Smooth muscle cell (in vitro differentiated cells): ENCODE results near the gene TADA2A. TPM values are rescaled to one million over a fixed set of nuclear protein-coding genes. Genes with fewer than 3 reads are reported as not detected.

ENCODE experiments used
- DNase-seq: peaks from one replicate; lab custom pipeline; 2025; ENCODE audit not compliant: unreplicated experiment; lab: John Stamatoyannopoulos, UW
- H2AFZ ChIP-seq: fragments of 200-600 bp; sonication (generic); 2 replicates; pipeline ENCODE4 v1.6.0; 2016; ENCODE audit warnings: antibody characterized with exemption, low read depth, mild to moderate bottlenecking
- H3F3A ChIP-seq: fragments of 200-600 bp; sonication (generic); 2 replicates; pipeline ENCODE4 v1.6.0; 2017; ENCODE audit warnings: antibody characterized with exemption, low read depth
- H3K27ac ChIP-seq: fragments of 200-600 bp; sonication (generic); 2 replicates; pipeline ENCODE4 v1.5.1; 2016; ENCODE audit warnings: low read depth, mild to moderate bottlenecking
- H3K27me3 ChIP-seq: fragments of 200-600 bp; sonication (generic); 2 replicates; pipeline ENCODE4 v1.6.1; 2016; ENCODE audit warnings: low read depth, mild to moderate bottlenecking
- H3K36me3 ChIP-seq: fragments of 200-600 bp; sonication (generic); 2 replicates; pipeline ENCODE4 v1.5.1; 2016; ENCODE audit warnings: low read depth
- H3K4me1 ChIP-seq: fragments of 200-600 bp; sonication (generic); 2 replicates; pipeline ENCODE4 v1.5.1; 2016; ENCODE audit warnings: low read depth
- H3K4me2 ChIP-seq: fragments of 200-600 bp; sonication (generic); 2 replicates; pipeline ENCODE4 v1.6.0; 2016; ENCODE audit warnings: mild to moderate bottlenecking
- H3K4me3 ChIP-seq: fragments of 200-600 bp; sonication (generic); 2 replicates; pipeline ENCODE4 v1.5.1; 2016; ENCODE audit warnings: mild to moderate bottlenecking
- H3K79me2 ChIP-seq: fragments of 200-600 bp; sonication (generic); 2 replicates; pipeline ENCODE4 v1.6.0; 2016; ENCODE audit warnings: low read depth, mild to moderate bottlenecking
- H3K9ac ChIP-seq: fragments of 200-600 bp; sonication (generic); 2 replicates; pipeline ENCODE4 v1.6.0; 2016; ENCODE audit warnings: low read depth
- H3K9me3 ChIP-seq: fragments of 200-600 bp; sonication (generic); replicated peaks from 2 replicates; pipeline ENCODE4 v1.5.1; 2016; ENCODE audit warnings: low read depth
- H4K20me1 ChIP-seq: fragments of 200-600 bp; sonication (generic); 2 replicates; pipeline ENCODE4 v1.6.0; 2016; ENCODE audit warnings: low read depth
- CTCF ChIP-seq: fragments of 200-600 bp; sonication (generic); IDR thresholded peaks from 2 replicates; pipeline ENCODE4 v1.5.1; 2017; ENCODE audit warnings: borderline replicate concordance, mild to moderate bottlenecking, antibody characterized with exemption; ENCODE audit not compliant: insufficient read depth, poor library complexity, severe bottlenecking
- WGBS: methylation state at CpG from one replicate; pipeline ENCODE4 v1.1.7; 2016; ENCODE audit warnings: low lambda C conversion rate; 5-methylcytosine and 5-hydroxymethylcytosine counted together
- polyA plus RNA-seq: library from polyadenylated mRNA; unstranded; fragments of >200 nt; fragmentation: Nextera tagmentation; extraction: Ambion mirVana; gene quantifications from 2 replicates; pipeline ENCODE4 v1.2.1, GENCODE V29; 2016
- total RNA-seq: library from RNA; depleted of rRNA; stranded (reverse); fragments of >200 nt; gene quantifications from 2 replicates; pipeline ENCODE4 v1.2.3, GENCODE V29; 2014

TADA2A gene
- total and polyA plus RNA-seq, 2 experiments from 2014 or later = 9.7 to 11.8 TPM

- WGBS = 91% methylated on average over 10 of the region's 10 CpGs
- Histone ChIP-seq H3K27me3 (no peaks in the 10 kb centered on the region), H3F3A (no peaks in the 10 kb centered on the region), H3K4me2 (no peak overlapping the region), H3K4me1 (no peaks in the 10 kb centered on the region), H2AFZ (no peak overlapping the region), H3K79me2 (peaks cover 96% of the 10 kb centered on the region), H3K27ac (no peak overlapping the region), H3K9me3 (no peaks in the 10 kb centered on the region), H3K4me3 (no peak overlapping the region), H3K9ac (no peak overlapping the region), H3K36me3 (no peaks in the 10 kb centered on the region), H4K20me1 (peaks cover 99% of the 10 kb centered on the region)
- TF ChIP-seq CTCF = no peak
- DNase-seq = no peak
Observed at GRCh38 chr17:37502009-37502936, 95.6 kb downstream of the TADA2A start.

- no peaks in the 10 kb centered on the region for H3K4me1 ChIP-seq
- H2AFZ ChIP-seq = no peak overlapping the region
- no peaks in the 10 kb centered on the region for H3K36me3 ChIP-seq
- H3K27me3 ChIP-seq = no peaks in the 10 kb centered on the region
- H3K4me2 ChIP-seq = no peak overlapping the region
- no peaks in the 10 kb centered on the region for H3K9me3 ChIP-seq
- H4K20me1 ChIP-seq = peaks cover 99% of the 10 kb centered on the region
- H3K9ac ChIP-seq = no peak overlapping the region
- H3F3A ChIP-seq = no peaks in the 10 kb centered on the region
- 96% methylated on average over 6 of the region's 6 CpGs for WGBS
- no peak for TF ChIP-seq CTCF
- H3K79me2 ChIP-seq = peaks cover 97% of the 10 kb centered on the region
- no peak for DNase-seq
- H3K4me3 ChIP-seq = no peak overlapping the region
- no peak overlapping the region for H3K27ac ChIP-seq
Observed at GRCh38 chr17:37503148-37503547, 96.5 kb downstream of the TADA2A start.

GRCh38 chr17:37505333-37505732 lies 98.6 kb downstream of the TADA2A start:
- WGBS = 95% methylated on average over 3 of the region's 3 CpGs
- no peak for DNase-seq
- no peak overlapping the region for H3K9ac ChIP-seq
- no peak overlapping the region for H3K27ac ChIP-seq
- H3K79me2 ChIP-seq = peaks cover 90% of the 10 kb centered on the region
- H3K4me2 ChIP-seq = no peak overlapping the region
- H3F3A ChIP-seq = no peaks in the 10 kb centered on the region
- H3K9me3 ChIP-seq = no peaks in the 10 kb centered on the region
- H4K20me1 ChIP-seq = peaks cover 95% of the 10 kb centered on the region
- no peaks in the 10 kb centered on the region for H3K36me3 ChIP-seq
- H3K27me3 ChIP-seq = no peaks in the 10 kb centered on the region
- H3K4me1 ChIP-seq = no peaks in the 10 kb centered on the region
- no peak overlapping the region for H2AFZ ChIP-seq
- no peak overlapping the region for H3K4me3 ChIP-seq
- no peak for TF ChIP-seq CTCF
